Endothelial cell of umbilical vein (primary cell): ENCODE measurements around the gene PSKH1. TPM values are rescaled to one million over a fixed set of nuclear protein-coding genes. Genes with fewer than 3 reads are reported as not detected.

Source experiments
- BruUV-seq: library from RNA; stranded (reverse); fragments of 400-500 nt; replicated peaks from 2 replicates; lab custom pipeline; 2021; lab: Mats Ljungman, UMichigan
- CTCF ChIA-PET: fragments of 300-600, 350-600 bp; sonication (Branson Sonifier 250); formaldehyde crosslinking; loops from one replicate; lab custom pipeline; 2021; ENCODE audit warnings: antibody characterized with exemption, inconsistent platforms; lab: Charles Lee
- POLR2A ChIA-PET: fragments of 300-600, 350-600 bp; sonication (Branson Sonifier 250); formaldehyde crosslinking; loops from one replicate; lab custom pipeline; 2021; ENCODE audit warnings: antibody characterized with exemption, inconsistent platforms; lab: Charles Lee
- DNase-seq: peaks from one replicate; pipeline ENCODE4 v3.0.0-alpha.2; 2011; ENCODE audit warnings: low read depth, low spot score
- FAIRE-seq: peaks from 2 replicates; lab custom pipeline; 2011; peaks lifted over from hg19 to GRCh38; lab: Jason Lieb, UNC
- H2AFZ ChIP-seq: 2 replicates; pipeline ENCODE4 v1.6.0; 2012; ENCODE audit warnings: low read depth, low read length, control low read depth, inconsistent platforms
- H3K27ac ChIP-seq: 2 replicates; pipeline ENCODE4 v1.5.1; 2011; ENCODE audit warnings: low read depth, mild to moderate bottlenecking, control low read depth, low read length, moderate library complexity; ENCODE audit not compliant: insufficient read depth
- H3K27me3 ChIP-seq, 2 experiments: 2 replicates each; pipeline versions ENCODE4 v1.6.0 to v1.6.1; 2011; ENCODE audit warnings: low read length in 2 of 2, mixed read lengths in 1 of 2; ENCODE audit not compliant: control insufficient read depth in 2 of 2, insufficient read depth in 2 of 2
- H3K36me3 ChIP-seq, 2 experiments: 2 replicates in 1 of 2; 3 replicates in 1 of 2; pipeline ENCODE4 v1.5.1; 2011; ENCODE audit warnings: low read length in 2 of 2, mild to moderate bottlenecking in 1 of 2, moderate library complexity in 1 of 2; ENCODE audit not compliant: control insufficient read depth in 2 of 2, insufficient read depth in 2 of 2; ENCODE audit errors: extremely low read depth in 1 of 2
- H3K4me1 ChIP-seq: 3 replicates; pipeline ENCODE4 v1.5.1; 2011; ENCODE audit warnings: mild to moderate bottlenecking, low read length; ENCODE audit not compliant: control insufficient read depth, insufficient read depth; ENCODE audit errors: extremely low read depth
- H3K4me2 ChIP-seq: 2 replicates; pipeline ENCODE4 v1.6.1; 2011; ENCODE audit warnings: low read length, control low read depth, mixed read lengths; ENCODE audit not compliant: insufficient read depth
- H3K4me3 ChIP-seq, 3 experiments: fragments of 200-600 bp in 1 of 3; sonication (generic), shearing (Covaris generic) in 1 of 3; replicated peaks in 1 of 3; 2 replicates each; pipeline ENCODE4 v1.5.1; 2011 to 2016; ENCODE audit warnings: control low read depth in 3 of 3, low read length in 3 of 3, mild to moderate bottlenecking in 2 of 3, inconsistent platforms in 1 of 3, low read depth in 1 of 3, moderate library complexity in 1 of 3; ENCODE audit not compliant: insufficient read depth in 1 of 3
- H3K79me2 ChIP-seq: 2 replicates; pipeline ENCODE4 v1.6.0; 2012; ENCODE audit warnings: low read length, inconsistent platforms; ENCODE audit not compliant: control insufficient read depth, insufficient read depth
- H3K9ac ChIP-seq: replicated peaks from 2 replicates; pipeline ENCODE3; 2011; ENCODE audit warnings: low read length, control low read depth; ENCODE audit not compliant: insufficient read depth; ENCODE audit errors: extremely low read depth
- H3K9me1 ChIP-seq: replicated peaks from 3 replicates; pipeline ENCODE4 v1.6.0; 2011; ENCODE audit warnings: mild to moderate bottlenecking, low read length; ENCODE audit not compliant: control insufficient read depth, insufficient read depth; ENCODE audit errors: extremely low read depth
- H3K9me3 ChIP-seq: replicated peaks from 2 replicates; pipeline ENCODE4 v1.5.1; 2012; ENCODE audit warnings: low read length, inconsistent platforms; ENCODE audit not compliant: control insufficient read depth, insufficient read depth
- H4K20me1 ChIP-seq: replicated peaks from 2 replicates; pipeline ENCODE3; 2011; ENCODE audit warnings: mild to moderate bottlenecking, low read length; ENCODE audit not compliant: control insufficient read depth, insufficient read depth; ENCODE audit errors: extremely low read depth
- CTCF ChIP-seq, 2 donors: IDR thresholded peaks; 1 replicate in 1 of 2; 2 replicates in 1 of 2; pipeline ENCODE4 v1.5.1; 2011; ENCODE audit warnings: low read length in 2 of 2, mild to moderate bottlenecking in 2 of 2, moderate library complexity in 2 of 2, control low read depth in 1 of 2, inconsistent platforms in 1 of 2, low read depth in 1 of 2; ENCODE audit not compliant: insufficient read depth in 1 of 2; ENCODE audit errors: extremely low read depth in 1 of 2
- EZH2 ChIP-seq: IDR thresholded peaks from 2 replicates; pipeline ENCODE4 v1.6.1; 2012; ENCODE audit warnings: borderline replicate concordance, low read depth, mild to moderate bottlenecking, moderate library complexity, low read length, inconsistent platforms; ENCODE audit not compliant: severe bottlenecking
- FOS ChIP-seq: IDR thresholded peaks from 2 replicates; pipeline ENCODE4 v1.6.1; 2011; ENCODE audit warnings: mild to moderate bottlenecking, low read length, moderate library complexity, borderline replicate concordance; ENCODE audit not compliant: insufficient read depth
- GATA2 ChIP-seq: IDR thresholded peaks from 2 replicates; pipeline ENCODE4 v1.7.0; 2011; ENCODE audit warnings: low read depth, mild to moderate bottlenecking, moderate library complexity, mixed read lengths, low read length; ENCODE audit not compliant: insufficient read length, insufficient read depth
- JUN ChIP-seq: IDR thresholded peaks from 2 replicates; pipeline ENCODE4 v1.6.1; 2011; ENCODE audit warnings: borderline replicate concordance, low read depth; ENCODE audit not compliant: insufficient read length, insufficient read depth
- MAX ChIP-seq: IDR thresholded peaks from 2 replicates; pipeline ENCODE4 v1.6.1; 2011; ENCODE audit not compliant: insufficient read depth, insufficient read length
- MYC ChIP-seq: IDR thresholded peaks from one replicate; pipeline ENCODE4 v1.6.1; 2011; ENCODE audit warnings: mild to moderate bottlenecking, low read depth, low read length
- POLR2A ChIP-seq: IDR thresholded peaks from 2 replicates; pipeline ENCODE4 v1.6.1; 2012; ENCODE audit warnings: low read depth, mild to moderate bottlenecking, control low read depth, low read length
- POLR2AphosphoS5 ChIP-seq: IDR thresholded peaks from 2 replicates; pipeline ENCODE4 v1.6.1; 2012; ENCODE audit warnings: low read depth, mild to moderate bottlenecking, control low read depth, low read length, moderate library complexity; ENCODE audit not compliant: insufficient read depth
- dilution Hi-C: fragments of 300-500 bp; cut with MboI; formaldehyde crosslinking; loops from one replicate; pipeline ENCODE4 v1.15.0; 2019; ENCODE audit warnings: low sequenced_read_pairs; ENCODE audit not compliant: extremely low pct_ligation_motif_present
- intact Hi-C: fragments of 100-400 bp; cut with micrococcal nuclease; formaldehyde crosslinking; loops from one replicate; pipeline ENCODE4 v1.10.0; 2022
- polyA plus RNA-seq, 4 experiments: library from polyadenylated mRNA; depleted of rRNA in 3 of 4; stranded (reverse) in 3 of 4; unstranded in 1 of 4; fragments of >200 nt; gene quantifications; 2 replicates each; pipeline versions ENCODE4 v1.2.1 to v1.2.3, GENCODE V29; 2011 to 2012; ENCODE audit warnings: missing spikeins in 1 of 4
- total RNA-seq: library from RNA; stranded (reverse); gene quantifications from 2 replicates; pipeline ENCODE4 v1.2.3, GENCODE V29; 2021

The PSKH1 gene
- total and polyA plus RNA-seq, 2 donors (not counting 3 experiments of a cell fraction or from before 2014, with no cell fraction given) = 25.9 to 42.6 TPM

DNA sequence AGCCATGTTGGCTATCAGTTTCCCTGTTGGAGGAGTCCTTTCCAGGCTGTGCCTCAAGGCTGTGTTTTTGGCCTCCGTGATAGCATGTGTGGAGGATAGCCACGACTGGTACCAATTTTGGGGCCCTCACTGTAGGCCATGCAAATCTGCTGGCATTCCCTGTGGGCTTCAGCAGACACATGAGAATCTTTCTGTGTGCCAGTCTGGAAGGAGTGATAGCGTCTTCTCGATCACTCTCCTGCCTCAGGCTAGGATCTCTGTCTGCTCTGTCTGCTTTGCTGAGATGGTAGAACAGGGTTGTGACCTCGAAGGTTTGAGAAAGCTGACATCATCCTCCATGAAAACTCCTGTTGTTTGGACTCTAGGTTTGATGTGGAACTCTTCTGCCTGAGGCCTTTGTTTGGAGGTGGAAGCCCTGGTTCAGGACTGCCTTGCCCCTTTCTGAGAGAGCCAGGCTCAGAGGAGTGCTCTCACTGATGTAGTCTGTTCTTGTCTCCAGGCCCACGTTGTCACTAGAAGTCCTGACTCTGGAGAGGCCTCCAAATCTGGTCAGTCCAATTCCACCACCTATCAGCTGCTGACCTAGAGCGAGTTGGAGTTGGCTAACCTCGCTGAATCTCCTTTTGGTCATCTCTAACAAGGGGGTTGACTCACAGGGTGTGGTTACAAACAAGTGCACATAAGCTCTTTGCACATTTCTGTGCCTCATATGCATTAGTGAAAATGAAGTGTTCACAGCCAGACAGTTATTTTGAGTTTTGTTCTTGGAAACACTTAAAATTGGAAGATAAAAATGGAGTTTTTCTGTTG, 32.3 kb upstream of the PSKH1 start:
- Histone ChIP-seq H3K36me3 (peaks cover 2 to 31% of the 10 kb centered on the region in 2 experiments), H3K9ac (no peak overlapping the region), H3K9me3 (no peaks in the 10 kb centered on the region), H3K27ac (no peak overlapping the region), H3K4me2 (no peak overlapping the region), H4K20me1 (peaks cover 2% of the 10 kb centered on the region), H3K79me2 (peaks cover 82% of the 10 kb centered on the region), H2AFZ (no peak overlapping the region), H3K4me3 (no peak overlapping the region), H3K9me1 (no peaks in the 10 kb centered on the region), H3K27me3 (no peaks in the 10 kb centered on the region), H3K4me1 (peaks cover 9% of the 10 kb centered on the region)
- ChIA-PET POLR2A (no interaction called here), CTCF (interaction anchor here (1.6 kb wide), 1 partner anchor 11 kb away, joined by 7 read pairs; no protein-coding TSS in a partner anchor)
- intact Hi-C loops (no loop called here), dilution Hi-C loops (no loop called here)
- TF ChIP-seq MYC = no peak
- no peak for TF ChIP-seq EZH2
- TF ChIP-seq POLR2A = no peak
- TF ChIP-seq MAX = no peak
- no peak for TF ChIP-seq JUN
- no peak for TF ChIP-seq GATA2
- TF ChIP-seq CTCF (IDR thresholded peaks at IDR 0.05; ENCODE audit: extremely low read depth in 1 of 2, insufficient read depth in 1 of 2, low read depth in 1 of 2, low read length in 2 of 2) = no peak
- TF ChIP-seq POLR2AphosphoS5 = no peak
- TF ChIP-seq FOS = no peak
- no TSS peak for BruUV-seq
- DNase-seq (no peak), FAIRE-seq (peak; percentile 28)
